ENCODE data around the gene ROBO2.

ROBO2 gene

GRCh38 chr3:77606372-77606771 lies 566.5 kb downstream of the ROBO2 start:
- DNase-seq = no peak

GRCh38 chr3:77618686-77619085 lies 578.8 kb downstream of the ROBO2 start:
- no peak for DNase-seq

GRCh38 chr3:77620009-77620408 lies 580.1 kb downstream of the ROBO2 start:
- DNase-seq = no peak

- no peak for DNase-seq
These were observed 583.6 kb downstream of the ROBO2 start for GRCh38 chr3:77623500-77623899.

GRCh38 chr3:77626157-77626556 lies 586.3 kb downstream of the ROBO2 start:
- no peak for DNase-seq

GRCh38 chr3:77648214-77648613 lies 608.3 kb downstream of the ROBO2 start:
- DNase-seq = no peak

GRCh38 chr3:77648664-77649063 lies 608.8 kb downstream of the ROBO2 start:
- no peak for DNase-seq

GRCh38 chr3:77652624-77653023 lies 612.7 kb downstream of the ROBO2 start:
- no peak for DNase-seq

GRCh38 chr3:77655396-77655795 lies 615.5 kb downstream of the ROBO2 start:
- DNase-seq = no peak

GRCh38 chr3:77660718-77661117 lies 620.8 kb downstream of the ROBO2 start:
- no peak for DNase-seq

GRCh38 chr3:77667901-77668300 lies 628.0 kb downstream of the ROBO2 start:
- no peak for DNase-seq

- no peak for DNase-seq
These were observed 628.5 kb downstream of the ROBO2 start for GRCh38 chr3:77668376-77668775.

- no peak for DNase-seq
These were observed 632.1 kb downstream of the ROBO2 start for GRCh38 chr3:77672016-77672415.

GRCh38 chr3:77682162-77682561 lies 642.3 kb downstream of the ROBO2 start:
- DNase-seq = peak; percentile 57

GRCh38 chr3:77684115-77684514 lies 644.2 kb downstream of the ROBO2 start:
- no peak for DNase-seq

- DNase-seq = no peak
These were observed 645.8 kb downstream of the ROBO2 start for GRCh38 chr3:77685713-77686112.

GRCh38 chr3:77686560-77686959 lies 646.7 kb downstream of the ROBO2 start:
- no peak for DNase-seq

- DNase-seq = no peak
These were observed 647.6 kb downstream of the ROBO2 start for GRCh38 chr3:77687545-77687944.

GRCh38 chr3:77690284-77690845 lies 650.5 kb downstream of the ROBO2 start:
- no peak for DNase-seq

- no peak for DNase-seq
These were observed 653.2 kb downstream of the ROBO2 start for GRCh38 chr3:77693147-77693546.

- no peak for DNase-seq
These were observed 659.3 kb downstream of the ROBO2 start for GRCh38 chr3:77699125-77699691.
